ENCODE data around the gene GNAQ.
"Not testable (repeated sequence)": the region's sequence is repeated elsewhere in the genome, so short reads cannot be mapped to it uniquely, and the experiment has no call there.

GNAQ gene

GRCh38 chr9:77877976-77878375, 153.6 kb downstream of the GNAQ start:
- no peak for DNase-seq (ENCODE audit: low read depth in 2 of 2)

DNA sequence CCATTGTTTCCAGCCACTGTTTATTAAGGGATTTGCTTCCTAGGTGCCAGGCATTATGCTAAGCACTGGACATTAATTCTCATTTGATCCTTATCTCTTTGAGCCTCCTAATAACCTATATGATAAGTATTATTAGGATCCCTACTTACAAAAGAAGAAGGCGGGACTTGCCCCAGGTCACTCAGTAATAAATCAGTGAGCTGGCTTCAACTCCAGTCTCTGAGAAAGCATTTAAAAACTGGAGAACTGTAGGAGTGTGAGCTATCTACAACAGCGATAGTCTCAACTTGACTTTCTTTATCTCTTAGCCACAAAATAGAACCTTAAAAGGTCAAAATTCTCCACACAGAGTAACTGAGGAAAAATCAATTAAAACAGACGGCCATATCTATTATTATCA, 155.0 kb downstream of the GNAQ start:
- DNase-seq (ENCODE audit: low read depth in 2 of 2): no peak

GRCh38 chr9:77876091-77876490, 155.5 kb downstream of the GNAQ start:
- no peak for DNase-seq (ENCODE audit: low read depth in 2 of 2)

GRCh38 chr9:77872863-77873262, 158.7 kb downstream of the GNAQ start:
- DNase-seq (ENCODE audit: low read depth in 2 of 2): no peak

DNA sequence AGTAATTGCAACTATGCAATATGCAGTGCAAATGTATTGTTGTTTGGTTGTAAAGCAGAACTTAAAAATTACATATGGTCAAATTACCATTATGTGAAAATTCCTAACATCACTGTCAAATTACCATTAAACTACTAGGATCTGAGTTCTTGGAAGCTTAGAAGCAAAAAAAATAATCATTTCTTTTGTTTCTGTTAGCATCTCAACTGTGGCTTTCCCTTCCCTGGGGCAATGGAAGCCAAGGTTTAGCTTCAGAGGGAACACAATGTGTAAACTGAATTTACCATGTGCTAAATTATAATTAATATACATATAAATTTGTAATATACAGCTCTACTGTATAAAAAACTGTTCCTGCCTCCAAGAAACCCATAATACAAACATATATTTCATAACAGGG, 159.4 kb downstream of the GNAQ start:
- no peak for DNase-seq (ENCODE audit: low read depth in 2 of 2)

GRCh38 chr9:77871483-77871882, 160.1 kb downstream of the GNAQ start:
- DNase-seq (ENCODE audit: low read depth in 2 of 2): no peak

DNA sequence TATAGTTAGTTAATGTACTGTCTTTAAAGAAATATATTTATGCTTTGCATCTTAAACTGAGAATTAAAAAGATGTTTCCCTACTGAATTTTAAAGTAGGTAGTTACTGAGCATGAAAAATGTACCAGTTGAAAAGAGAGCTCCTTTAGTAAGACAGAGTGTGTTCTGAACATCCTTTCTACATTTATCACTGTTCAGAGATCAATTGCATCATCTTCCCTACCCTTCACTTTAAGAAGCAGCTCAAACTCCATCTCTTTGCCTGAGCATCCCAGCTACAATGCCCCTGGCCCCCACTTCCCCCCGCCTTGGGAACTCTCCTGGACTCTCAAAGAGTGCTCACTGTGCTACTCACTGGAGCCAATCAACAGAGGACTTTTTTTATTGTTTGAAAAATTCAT, 164.7 kb downstream of the GNAQ start:
- no peak for DNase-seq (ENCODE audit: low read depth in 2 of 2)

GRCh38 chr9:77865385-77866047, 166.1 kb downstream of the GNAQ start:
- no peak for DNase-seq (ENCODE audit: low read depth in 2 of 2)

DNA sequence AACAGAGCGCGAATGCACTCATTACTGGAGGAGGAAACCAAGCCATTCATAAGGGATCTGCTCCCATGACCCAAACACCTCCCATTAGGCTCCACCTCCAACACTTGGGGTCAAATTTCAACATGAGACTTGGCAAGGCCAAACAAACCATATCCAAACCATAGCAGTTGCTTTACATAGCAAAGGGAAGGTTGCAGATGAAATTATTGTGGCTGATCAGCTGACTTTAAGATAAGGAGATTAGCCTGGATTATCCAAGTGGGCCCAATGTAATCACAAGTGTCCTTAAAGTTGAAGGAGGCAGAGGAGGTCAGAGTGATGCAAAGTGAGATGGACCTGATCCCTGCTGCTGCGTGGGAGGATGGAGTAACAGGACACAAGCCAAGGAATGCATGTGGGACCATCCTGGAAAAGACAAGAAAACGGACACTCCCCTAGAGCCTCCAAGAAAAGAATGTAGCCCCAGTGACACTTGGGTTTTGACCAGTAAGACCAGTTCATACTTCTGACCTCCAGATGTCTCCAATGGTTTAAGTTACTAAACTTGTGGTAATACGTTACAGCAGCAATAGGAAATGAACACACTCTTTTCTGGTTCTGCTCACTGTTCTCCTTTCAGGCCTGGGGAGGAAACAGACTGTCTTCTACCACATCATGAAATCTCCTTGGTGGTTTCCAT, 167.3 kb downstream of the GNAQ start:
- DNase-seq (ENCODE audit: low read depth in 2 of 2): no peak

GRCh38 chr9:77863638-77864037, 168.0 kb downstream of the GNAQ start:
- DNase-seq (ENCODE audit: low read depth in 2 of 2): not testable (repeated sequence)

- DNase-seq (ENCODE audit: low read depth in 2 of 2): not testable (repeated sequence)
These were observed 170.7 kb downstream of the GNAQ start for GRCh38 chr9:77860953-77861352.

DNA sequence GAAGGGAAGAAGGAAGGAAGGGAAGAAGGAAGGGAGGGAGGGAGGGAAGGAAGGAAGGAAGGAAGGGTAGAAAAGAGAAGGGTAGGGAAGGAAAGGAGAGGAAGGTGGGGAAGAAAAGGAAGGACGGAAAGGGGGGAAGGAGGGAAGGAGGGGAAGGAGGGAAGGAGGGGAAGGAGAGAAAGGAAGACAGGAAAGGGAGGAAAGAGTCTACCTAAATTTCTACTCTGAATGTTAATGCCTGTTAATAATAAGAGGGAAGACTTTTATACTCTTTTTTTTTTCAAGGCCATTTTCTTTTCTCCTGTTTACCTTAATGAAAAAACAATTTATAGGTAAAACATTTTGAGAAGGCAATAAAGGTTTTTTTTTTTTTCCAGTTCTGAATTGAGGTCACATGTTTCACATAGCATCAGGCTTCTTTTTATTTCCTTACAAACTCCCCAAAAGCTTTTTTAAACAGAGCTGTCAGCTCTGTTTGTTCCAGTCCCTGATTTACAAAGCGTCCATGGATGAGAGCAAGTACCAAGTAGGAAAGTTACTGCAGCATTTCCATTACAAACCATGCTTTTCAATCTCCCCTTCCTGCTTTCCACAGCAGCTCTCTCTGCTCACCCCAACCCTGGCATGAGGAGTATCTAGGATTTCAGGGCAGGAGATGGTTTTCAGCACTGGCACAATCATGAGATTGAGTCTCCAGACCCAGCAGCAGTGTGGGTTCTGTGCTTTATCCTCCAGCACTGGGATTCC, 173.9 kb downstream of the GNAQ start:
- DNase-seq (ENCODE audit: low read depth in 2 of 2): no peak

GRCh38 chr9:77856615-77857014, 175.0 kb downstream of the GNAQ start:
- DNase-seq (ENCODE audit: low read depth in 2 of 2): no peak

DNA sequence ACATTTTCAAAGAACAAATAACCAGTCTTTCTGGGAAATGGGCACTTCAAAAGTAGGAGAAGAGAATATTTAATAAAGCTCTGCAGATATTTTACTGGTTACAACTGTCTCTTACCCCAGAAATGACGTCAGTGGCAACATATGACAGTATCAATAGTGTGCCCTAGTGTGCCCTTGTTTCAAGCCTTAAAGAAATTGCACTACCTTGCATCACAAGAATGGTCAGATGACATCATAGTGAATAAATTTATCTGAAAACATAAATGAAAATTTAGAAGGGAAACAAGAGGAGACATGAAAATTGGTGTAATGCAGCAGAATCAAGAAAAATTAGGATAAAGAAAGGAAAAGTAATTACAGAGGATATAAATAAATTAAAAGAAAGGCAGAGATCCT, 176.7 kb downstream of the GNAQ start:
- no peak for DNase-seq (ENCODE audit: low read depth in 2 of 2)

DNA sequence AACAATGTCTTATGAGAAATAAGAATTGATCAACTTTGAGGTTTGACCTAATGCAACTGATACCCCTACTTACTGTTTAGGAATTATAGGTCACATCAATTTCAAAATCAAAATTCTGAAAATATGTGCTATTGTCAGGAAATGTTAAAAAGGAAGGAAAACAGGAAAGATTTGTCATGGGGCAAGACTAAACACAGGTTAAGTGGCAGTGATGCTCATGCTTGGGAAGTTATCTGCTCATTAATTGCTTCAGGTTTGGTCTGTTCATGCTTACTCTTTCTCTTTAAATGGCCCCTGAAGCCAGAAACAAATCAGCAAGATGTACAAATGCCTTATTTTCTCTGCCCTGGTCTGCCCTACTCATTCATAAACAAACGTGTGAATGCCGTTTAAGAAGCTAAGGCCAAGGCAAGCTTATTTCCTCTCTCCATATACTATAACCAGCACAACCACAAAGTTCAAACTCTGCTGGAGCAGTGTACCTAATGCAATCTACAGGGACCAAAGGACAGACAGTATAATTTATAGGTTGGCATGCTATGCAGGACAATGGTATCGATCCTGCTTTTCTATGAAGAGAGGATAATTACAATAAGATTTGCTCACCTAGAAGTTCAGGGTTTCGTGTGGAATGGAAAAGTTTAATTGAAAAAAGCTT, 177.2 kb downstream of the GNAQ start:
- DNase-seq (ENCODE audit: low read depth in 2 of 2): no peak

GRCh38 chr9:77853716-77854115, 177.9 kb downstream of the GNAQ start:
- no peak for DNase-seq (ENCODE audit: low read depth in 2 of 2)

- no peak for DNase-seq (ENCODE audit: low read depth in 2 of 2)
These were observed 179.6 kb downstream of the GNAQ start for GRCh38 chr9:77851882-77852595.

GRCh38 chr9:77848897-77849296, 182.7 kb downstream of the GNAQ start:
- peak in 1 of 2 experiments; percentile 55 for DNase-seq (ENCODE audit: low read depth in 2 of 2)

DNA sequence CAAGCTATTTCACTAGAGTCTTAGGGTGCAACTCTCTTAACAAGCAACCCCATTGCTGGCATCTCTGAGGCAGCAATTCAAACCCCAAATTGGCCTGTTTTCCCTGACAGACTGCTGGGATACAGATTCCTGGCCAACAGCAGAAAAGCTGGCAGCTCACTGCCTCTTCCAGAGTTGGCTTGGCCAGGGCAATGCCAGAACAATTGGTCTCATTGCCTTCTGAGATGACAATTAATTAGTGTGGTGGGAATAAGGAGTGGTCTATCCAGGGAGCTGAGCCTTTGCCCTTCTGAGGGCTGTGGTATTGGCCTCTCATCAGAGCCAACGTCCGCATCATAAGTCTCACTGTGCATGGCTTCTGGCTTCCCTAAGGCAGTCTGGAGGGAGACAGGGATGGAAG, 183.2 kb downstream of the GNAQ start:
- DNase-seq (ENCODE audit: low read depth in 2 of 2): no peak

GRCh38 chr9:77847626-77848025, 184.0 kb downstream of the GNAQ start:
- DNase-seq (ENCODE audit: low read depth in 2 of 2): no peak

GRCh38 chr9:77847059-77847499, 184.5 kb downstream of the GNAQ start:
- no peak for DNase-seq (ENCODE audit: low read depth in 2 of 2)

- DNase-seq (ENCODE audit: low read depth in 2 of 2): no peak
These were observed 187.2 kb downstream of the GNAQ start for GRCh38 chr9:77844415-77844814.

All from fibroblast of skin of left biceps (primary cell).